Measurements from ENCODE around the gene PIK3R1.

DNA sequence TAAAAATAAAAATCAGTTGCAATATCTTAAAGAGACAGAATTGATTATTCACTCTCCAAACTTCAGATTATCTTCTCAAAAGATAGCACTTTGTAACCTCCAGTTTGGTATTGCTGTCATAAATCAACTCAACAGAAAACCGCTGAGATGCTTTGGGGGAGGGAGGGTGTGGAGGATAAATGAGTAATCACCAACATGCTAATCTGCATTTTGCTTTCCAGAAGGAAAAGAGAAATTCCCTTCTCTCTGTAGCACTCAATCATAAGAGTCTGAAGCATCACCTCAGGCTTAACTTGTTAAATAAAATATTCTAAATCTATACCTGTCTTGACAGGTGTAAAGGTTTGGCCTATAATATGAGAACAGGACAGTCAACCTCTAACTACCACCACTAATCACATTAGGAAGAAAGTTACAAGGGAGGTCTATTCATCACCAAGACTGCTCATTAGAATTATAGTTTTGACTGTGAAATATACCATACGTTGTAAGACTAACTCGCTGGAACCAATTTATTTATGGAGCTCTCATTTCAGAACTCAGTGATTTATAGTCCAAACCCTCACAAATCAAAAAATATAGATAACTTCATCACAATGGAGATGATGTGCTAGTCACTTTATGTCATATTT is 89.0 kb downstream of the PIK3R1 start:
- TF ChIP-seq, protein P1, sequence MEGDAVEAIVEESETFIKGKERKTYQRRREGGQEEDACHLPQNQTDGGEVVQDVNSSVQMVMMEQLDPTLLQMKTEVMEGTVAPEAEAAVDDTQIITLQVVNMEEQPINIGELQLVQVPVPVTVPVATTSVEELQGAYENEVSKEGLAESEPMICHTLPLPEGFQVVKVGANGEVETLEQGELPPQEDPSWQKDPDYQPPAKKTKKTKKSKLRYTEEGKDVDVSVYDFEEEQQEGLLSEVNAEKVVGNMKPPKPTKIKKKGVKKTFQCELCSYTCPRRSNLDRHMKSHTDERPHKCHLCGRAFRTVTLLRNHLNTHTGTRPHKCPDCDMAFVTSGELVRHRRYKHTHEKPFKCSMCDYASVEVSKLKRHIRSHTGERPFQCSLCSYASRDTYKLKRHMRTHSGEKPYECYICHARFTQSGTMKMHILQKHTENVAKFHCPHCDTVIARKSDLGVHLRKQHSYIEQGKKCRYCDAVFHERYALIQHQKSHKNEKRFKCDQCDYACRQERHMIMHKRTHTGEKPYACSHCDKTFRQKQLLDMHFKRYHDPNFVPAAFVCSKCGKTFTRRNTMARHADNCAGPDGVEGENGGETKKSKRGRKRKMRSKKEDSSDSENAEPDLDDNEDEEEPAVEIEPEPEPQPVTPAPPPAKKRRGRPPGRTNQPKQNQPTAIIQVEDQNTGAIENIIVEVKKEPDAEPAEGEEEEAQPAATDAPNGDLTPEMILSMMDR (IDR thresholded peaks at IDR 0.05) = no peak
- TF ChIP-seq POLR2AphosphoS5 (IDR thresholded peaks at IDR 0.05) (no peak), POLR2A (IDR thresholded peaks at IDR 0.05) (no peak), EP300 (IDR thresholded peaks at IDR 0.05) (no peak)
